Activated naive CD4-positive, alpha-beta T cell treated with anti-CD3 and anti-CD28 coated beads for 36 hours (primary cell): ENCODE measurements around the gene GRIK4. TPM values are rescaled to one million over a fixed set of nuclear protein-coding genes. Genes with fewer than 3 reads are reported as not detected.

Source experiments
- CTCF ChIA-PET: fragments of 350-600 bp; sonication (Branson Sonifier 250); formaldehyde crosslinking; loops from one replicate; lab custom pipeline; 2021; ENCODE audit warnings: antibody characterized with exemption; lab: Charles Lee
- DNase-seq: peaks from one replicate; pipeline ENCODE4 v3.0.0-alpha.2; 2020
- H3K27ac Mint-ChIP-seq: one replicate; pipeline ENCODE4 v1.8.0; 2021; ENCODE audit warnings: mild to moderate bottlenecking, mixed read lengths
- H3K27me3 Mint-ChIP-seq: one replicate; pipeline ENCODE4 v1.8.0; 2021; ENCODE audit warnings: low read depth, mixed read lengths
- H3K36me3 Mint-ChIP-seq: one replicate; pipeline ENCODE4 v1.8.0; 2021; ENCODE audit warnings: low read depth, mixed read lengths
- H3K4me1 Mint-ChIP-seq: one replicate; pipeline ENCODE4 v1.8.0; 2021; ENCODE audit warnings: low read depth, mixed read lengths
- H3K4me3 Mint-ChIP-seq: one replicate; pipeline ENCODE4 v1.8.0; 2021; ENCODE audit warnings: mild to moderate bottlenecking, moderate library complexity, mixed read lengths
- H3K9me3 Mint-ChIP-seq: one replicate; pipeline ENCODE4 v1.8.0; 2021; ENCODE audit warnings: mixed read lengths
- intact Hi-C: fragments of 100-400 bp; cut with micrococcal nuclease; formaldehyde crosslinking; loops from one replicate; pipeline ENCODE4 v1.15.1; 2023
- total RNA-seq, 2 experiments: library from RNA; stranded (reverse); gene quantifications; one replicate each; pipeline ENCODE4 v1.2.3, GENCODE V29; 2021

The GRIK4 gene
- total RNA-seq, 2 experiments from 2014 or later, result not detected

- H3K9me3 Mint-ChIP-seq, result peaks cover 1% of the 10 kb centered on the region
- H3K27me3 Mint-ChIP-seq, result peaks cover 2% of the 10 kb centered on the region
- H3K36me3 Mint-ChIP-seq, result no peaks in the 10 kb centered on the region
- CTCF ChIA-PET, result no interaction called here
- no peak for DNase-seq
- intact Hi-C loops, result no loop called here
- no peaks in the 10 kb centered on the region for H3K4me1 Mint-ChIP-seq
- H3K4me3 Mint-ChIP-seq, result no peak overlapping the region
- no peak overlapping the region for H3K27ac Mint-ChIP-seq
Measured at GRCh38 chr11:120532082-120532831, 20.7 kb downstream of the GRIK4 start.

- H3K9me3 Mint-ChIP-seq, result peaks cover 1% of the 10 kb centered on the region
- CTCF ChIA-PET, result no interaction called here
Measured at GRCh38 chr11:120532832-120533196, 21.3 kb downstream of the GRIK4 start.

GRCh38 chr11:120536091-120536796, 24.7 kb downstream of the GRIK4 start:
- intact Hi-C loops, result no loop called here
- no peak overlapping the region for H3K4me3 Mint-ChIP-seq
- no peaks in the 10 kb centered on the region for H3K9me3 Mint-ChIP-seq
- no peaks in the 10 kb centered on the region for H3K4me1 Mint-ChIP-seq
- DNase-seq, result no peak
- H3K36me3 Mint-ChIP-seq, result no peaks in the 10 kb centered on the region
- H3K27ac Mint-ChIP-seq, result no peak overlapping the region
- peaks cover 2% of the 10 kb centered on the region for H3K27me3 Mint-ChIP-seq
- CTCF ChIA-PET, result interaction anchor here (0.7 kb wide), 1 partner anchor 38 kb away, joined by 3 read pairs; no protein-coding TSS in a partner anchor

More at GRCh38 chr11:120532832-120533196, 21.3 kb downstream of the GRIK4 start:
- Mint-ChIP-seq H3K27ac (no peak overlapping the region), H3K4me1 (no peaks in the 10 kb centered on the region), H3K36me3 (no peaks in the 10 kb centered on the region), H3K4me3 (no peak overlapping the region), H3K27me3 (peaks cover 2% of the 10 kb centered on the region)
- DNase-seq, result no peak
- intact Hi-C loops, result no loop called here

DNA sequence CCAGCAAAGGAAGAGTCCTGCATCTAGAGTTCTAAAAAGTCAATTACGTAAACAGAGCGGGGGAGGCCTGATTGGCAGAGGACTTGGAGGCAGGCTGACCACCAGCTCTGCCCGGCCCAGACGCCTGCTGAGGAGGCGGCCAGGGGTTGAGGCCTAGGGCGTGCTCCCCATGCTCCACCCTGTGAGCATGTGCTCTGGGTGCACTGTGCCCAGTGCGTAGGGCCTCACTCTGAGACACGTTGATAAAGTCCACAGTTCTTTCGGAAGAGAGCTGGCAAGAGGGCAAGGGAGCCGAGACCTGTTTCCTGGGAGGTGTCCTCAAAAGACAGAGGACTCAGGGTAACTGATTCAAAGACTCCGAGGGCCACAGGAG, 25.2 kb downstream of the GRIK4 start:
- Mint-ChIP-seq H3K9me3 (no peaks in the 10 kb centered on the region), H3K36me3 (no peaks in the 10 kb centered on the region), H3K27me3 (peaks cover 2% of the 10 kb centered on the region), H3K4me3 (no peak overlapping the region), H3K27ac (no peak overlapping the region), H3K4me1 (no peaks in the 10 kb centered on the region)
- DNase-seq, result no peak
- CTCF ChIA-PET, result interaction anchor here (0.7 kb wide), 1 partner anchor 37 kb away, joined by 3 read pairs; no protein-coding TSS in a partner anchor
- intact Hi-C loops, result no loop called here

DNA sequence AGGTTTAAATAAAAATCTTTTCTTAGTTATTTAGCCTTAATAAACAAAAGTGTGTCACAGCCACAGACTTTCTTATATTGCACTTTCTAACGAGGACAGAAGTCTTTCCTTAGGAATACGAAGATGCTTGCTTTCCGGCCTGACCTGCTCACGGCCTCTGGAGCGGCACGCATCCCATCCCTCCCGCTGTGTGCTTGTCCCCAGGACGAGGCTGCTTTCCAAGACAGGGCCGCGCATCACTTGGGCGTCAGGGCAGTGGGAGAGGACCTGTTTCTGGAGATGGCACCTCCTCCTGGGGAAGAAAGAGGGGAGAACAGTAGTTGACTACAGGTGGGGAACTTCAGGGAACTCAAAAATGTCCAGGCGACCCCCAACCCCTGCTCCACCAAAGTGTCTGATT, 26.4 kb downstream of the GRIK4 start:
- no peak overlapping the region for H3K4me3 Mint-ChIP-seq
- peaks cover 2% of the 10 kb centered on the region for H3K27me3 Mint-ChIP-seq
- DNase-seq, result no peak
- H3K4me1 Mint-ChIP-seq, result no peaks in the 10 kb centered on the region
- no peak overlapping the region for H3K27ac Mint-ChIP-seq
- H3K9me3 Mint-ChIP-seq, result no peaks in the 10 kb centered on the region
- H3K36me3 Mint-ChIP-seq, result no peaks in the 10 kb centered on the region
- intact Hi-C loops, result no loop called here
- CTCF ChIA-PET, result no interaction called here

GRCh38 chr11:120538707-120539106, 27.2 kb downstream of the GRIK4 start:
- no peaks in the 10 kb centered on the region for H3K9me3 Mint-ChIP-seq

DNA sequence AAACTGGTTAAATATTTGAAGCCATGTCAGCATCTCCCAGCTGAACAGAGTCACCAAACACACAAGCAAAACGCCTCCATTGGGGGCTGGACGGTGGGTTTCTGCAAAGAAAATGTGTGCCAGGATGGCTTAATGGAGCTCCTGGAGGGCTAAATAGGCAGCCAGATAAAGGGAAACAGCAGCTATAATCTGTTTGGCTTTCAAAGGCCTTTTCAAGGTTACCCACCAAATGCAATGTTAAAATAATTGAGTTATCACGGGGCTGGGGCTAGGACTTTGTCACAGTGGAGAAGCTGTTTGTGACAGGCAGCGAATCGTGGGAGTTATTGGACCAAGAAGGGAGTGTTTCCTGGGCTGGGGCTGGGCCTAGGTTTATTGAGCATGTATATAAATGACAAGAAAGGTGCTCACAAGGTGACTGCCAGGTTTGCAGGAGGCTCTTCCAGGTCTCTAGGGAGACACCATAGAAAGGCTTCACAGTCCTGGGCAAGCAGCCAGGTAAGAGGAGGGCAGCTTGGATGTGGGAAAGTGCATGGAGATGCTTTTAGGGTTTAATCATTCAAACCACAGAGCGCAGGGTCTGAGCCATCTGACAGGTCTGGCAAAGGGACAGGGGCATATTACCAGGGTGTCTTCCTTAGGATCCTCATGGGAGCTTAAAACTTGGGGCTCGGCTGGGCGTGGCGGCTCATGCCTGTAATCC, 28.3 kb downstream of the GRIK4 start:
- Mint-ChIP-seq H3K27ac (no peak overlapping the region), H3K9me3 (no peaks in the 10 kb centered on the region), H3K4me1 (no peaks in the 10 kb centered on the region), H3K36me3 (no peaks in the 10 kb centered on the region), H3K4me3 (no peak overlapping the region), H3K27me3 (no peaks in the 10 kb centered on the region)
- CTCF ChIA-PET, result interaction anchor here (0.6 kb wide), 2 partner anchors 133 to 652 kb away, joined by 3 read pairs; no protein-coding TSS in a partner anchor
- DNase-seq, result no peak
- intact Hi-C loops, result no loop called here

More at GRCh38 chr11:120538707-120539106, 27.2 kb downstream of the GRIK4 start:
- no peak for DNase-seq
- no peak overlapping the region for H3K27ac Mint-ChIP-seq
- no peaks in the 10 kb centered on the region for H3K4me1 Mint-ChIP-seq
- H3K27me3 Mint-ChIP-seq, result peaks cover 2% of the 10 kb centered on the region
- no peaks in the 10 kb centered on the region for H3K36me3 Mint-ChIP-seq
- CTCF ChIA-PET, result no interaction called here
- no peak overlapping the region for H3K4me3 Mint-ChIP-seq
- intact Hi-C loops, result no loop called here

DNA sequence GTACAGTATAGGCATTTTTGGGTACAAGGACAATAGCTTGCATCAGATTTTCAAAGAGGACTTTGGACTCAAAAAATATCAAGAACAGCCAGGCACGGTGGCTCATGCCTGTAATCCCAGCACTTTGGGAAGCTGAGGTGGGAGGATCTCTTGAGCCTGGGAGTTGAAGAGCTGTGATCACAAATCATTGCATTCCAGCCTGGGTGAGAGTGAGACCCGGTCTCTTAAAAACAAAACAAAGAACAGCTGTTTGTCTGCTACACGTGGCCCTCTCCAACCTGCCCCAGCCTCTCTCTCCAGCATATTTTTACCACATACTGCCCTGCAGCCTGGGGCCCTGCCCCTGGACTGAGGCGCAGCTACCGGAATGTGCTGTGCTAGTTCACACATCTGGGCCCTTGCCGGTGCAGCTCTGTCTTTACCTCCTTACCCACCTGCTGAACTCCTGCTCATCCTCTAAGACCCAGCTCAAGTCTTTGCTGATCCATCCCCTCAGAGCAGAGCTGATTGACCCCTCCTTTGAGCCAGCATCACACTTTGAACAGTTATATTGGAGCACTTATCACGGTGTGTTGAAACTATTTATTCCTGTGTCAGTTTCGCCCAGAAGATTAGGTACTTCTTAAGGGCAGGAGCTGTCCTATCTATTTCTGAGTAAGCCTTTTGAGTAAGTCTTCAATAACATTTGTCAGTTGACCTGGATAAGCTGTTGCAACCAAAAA, 29.4 kb downstream of the GRIK4 start:
- CTCF ChIA-PET, result no interaction called here
- intact Hi-C loops, result no loop called here
- Mint-ChIP-seq H3K4me1 (no peaks in the 10 kb centered on the region), H3K27ac (no peak overlapping the region), H3K9me3 (no peaks in the 10 kb centered on the region), H3K27me3 (no peaks in the 10 kb centered on the region), H3K4me3 (no peak overlapping the region), H3K36me3 (no peaks in the 10 kb centered on the region)
- DNase-seq, result no peak

GRCh38 chr11:120543521-120544215, 32.1 kb downstream of the GRIK4 start:
- no peak overlapping the region for H3K4me3 Mint-ChIP-seq

DNA sequence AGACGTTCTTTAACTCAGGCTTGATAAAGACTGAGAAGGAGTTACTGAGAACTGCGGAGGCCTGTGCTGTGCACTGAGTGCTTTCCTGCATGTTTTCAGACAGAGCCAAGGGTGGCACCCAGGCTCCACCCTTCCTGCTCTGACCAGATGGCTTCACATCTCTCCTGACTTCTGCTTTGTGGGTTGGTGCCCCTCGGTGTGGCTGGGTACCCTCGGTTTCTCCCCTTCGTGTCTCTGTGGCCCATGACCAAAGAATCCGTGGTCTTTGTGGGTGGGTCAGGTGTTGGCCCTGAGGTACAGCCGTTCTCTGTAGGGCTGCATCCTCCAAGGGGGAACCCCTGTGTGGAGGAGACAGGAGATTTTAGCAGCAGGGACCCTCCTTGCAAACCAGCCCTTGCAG, 34.3 kb downstream of the GRIK4 start:
- Mint-ChIP-seq H3K27ac (no peak overlapping the region), H3K9me3 (no peaks in the 10 kb centered on the region), H3K36me3 (no peaks in the 10 kb centered on the region), H3K27me3 (peaks cover 16% of the 10 kb centered on the region), H3K4me3 (no peak overlapping the region), H3K4me1 (no peaks in the 10 kb centered on the region)
- intact Hi-C loops, result no loop called here
- no peak for DNase-seq
- CTCF ChIA-PET, result no interaction called here

More at GRCh38 chr11:120543521-120544215, 32.1 kb downstream of the GRIK4 start:
- DNase-seq, result no peak
- Mint-ChIP-seq H3K27ac (no peak overlapping the region), H3K36me3 (no peaks in the 10 kb centered on the region), H3K9me3 (no peaks in the 10 kb centered on the region), H3K4me1 (no peaks in the 10 kb centered on the region), H3K27me3 (peaks cover 10% of the 10 kb centered on the region)
- intact Hi-C loops, result no loop called here
- CTCF ChIA-PET, result no interaction called here

GRCh38 chr11:120546312-120547205, 35.0 kb downstream of the GRIK4 start:
- Mint-ChIP-seq H3K4me3 (no peak overlapping the region), H3K9me3 (no peaks in the 10 kb centered on the region), H3K27me3 (peaks cover 20% of the 10 kb centered on the region), H3K36me3 (no peaks in the 10 kb centered on the region), H3K4me1 (no peaks in the 10 kb centered on the region), H3K27ac (no peak overlapping the region)
- no peak for DNase-seq
- intact Hi-C loops, result no loop called here
- CTCF ChIA-PET, result no interaction called here
